Endothelial cell of umbilical vein (primary cell): ENCODE results near the gene ARHGAP18.

Experiments
- EZH2 ChIP-seq: IDR thresholded peaks from 2 replicates; pipeline ENCODE4 v1.6.1; 2012; ENCODE audit warnings: borderline replicate concordance, low read depth, mild to moderate bottlenecking, moderate library complexity, low read length, inconsistent platforms; ENCODE audit not compliant: severe bottlenecking
- POLR2A ChIP-seq: IDR thresholded peaks from 2 replicates; pipeline ENCODE4 v1.6.1; 2012; ENCODE audit warnings: low read depth, mild to moderate bottlenecking, control low read depth, low read length
- TF ChIP-seq, protein P1 (sequence below), 2 donors: IDR thresholded peaks; 1 replicate in 1 of 2; 2 replicates in 1 of 2; pipeline ENCODE4 v1.5.1; 2011; ENCODE audit warnings: low read length in 2 of 2, mild to moderate bottlenecking in 2 of 2, moderate library complexity in 2 of 2, control low read depth in 1 of 2, inconsistent platforms in 1 of 2, low read depth in 1 of 2; ENCODE audit not compliant: insufficient read depth in 1 of 2; ENCODE audit errors: extremely low read depth in 1 of 2

DNA sequence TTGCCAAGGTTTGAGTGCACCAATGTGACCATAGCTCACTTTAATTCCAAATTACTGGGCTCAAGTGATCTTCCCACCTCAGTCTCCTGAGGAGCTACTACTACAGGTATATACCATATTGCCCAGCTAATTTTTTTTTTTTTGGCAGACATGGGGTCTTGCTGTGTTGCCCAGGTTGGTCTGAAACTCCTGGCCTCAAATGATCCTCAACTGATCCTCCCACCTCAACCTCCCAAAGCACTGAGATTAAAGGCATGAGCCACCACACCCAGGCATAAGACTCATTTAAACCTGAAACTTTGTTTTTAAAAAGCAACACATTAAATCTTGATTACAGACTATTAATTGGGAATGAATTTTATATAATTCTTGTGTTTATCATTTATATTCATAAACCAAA lies 67.7 kb downstream of the ARHGAP18 start:
- TF ChIP-seq, protein P1, sequence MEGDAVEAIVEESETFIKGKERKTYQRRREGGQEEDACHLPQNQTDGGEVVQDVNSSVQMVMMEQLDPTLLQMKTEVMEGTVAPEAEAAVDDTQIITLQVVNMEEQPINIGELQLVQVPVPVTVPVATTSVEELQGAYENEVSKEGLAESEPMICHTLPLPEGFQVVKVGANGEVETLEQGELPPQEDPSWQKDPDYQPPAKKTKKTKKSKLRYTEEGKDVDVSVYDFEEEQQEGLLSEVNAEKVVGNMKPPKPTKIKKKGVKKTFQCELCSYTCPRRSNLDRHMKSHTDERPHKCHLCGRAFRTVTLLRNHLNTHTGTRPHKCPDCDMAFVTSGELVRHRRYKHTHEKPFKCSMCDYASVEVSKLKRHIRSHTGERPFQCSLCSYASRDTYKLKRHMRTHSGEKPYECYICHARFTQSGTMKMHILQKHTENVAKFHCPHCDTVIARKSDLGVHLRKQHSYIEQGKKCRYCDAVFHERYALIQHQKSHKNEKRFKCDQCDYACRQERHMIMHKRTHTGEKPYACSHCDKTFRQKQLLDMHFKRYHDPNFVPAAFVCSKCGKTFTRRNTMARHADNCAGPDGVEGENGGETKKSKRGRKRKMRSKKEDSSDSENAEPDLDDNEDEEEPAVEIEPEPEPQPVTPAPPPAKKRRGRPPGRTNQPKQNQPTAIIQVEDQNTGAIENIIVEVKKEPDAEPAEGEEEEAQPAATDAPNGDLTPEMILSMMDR (IDR thresholded peaks at IDR 0.05; ENCODE audit: extremely low read depth in 1 of 2, insufficient read depth in 1 of 2, low read depth in 1 of 2, low read length in 2 of 2): no peak
- no peak for TF ChIP-seq POLR2A
- no peak for TF ChIP-seq EZH2
